Stomach (tissue), 4 donors: ENCODE data around the gene GATA6.

ENCODE experiments used
- POLR2AphosphoS5 ChIP-seq, 3 donors: sonication (generic); formaldehyde crosslinking; IDR thresholded peaks; one replicate each; pipeline ENCODE4 v1.6.1; 2016; ENCODE audit warnings: antibody characterized with exemption in 3 of 3
- TF ChIP-seq, protein P1 (sequence below), 7 experiments: fragments of 450-650 bp in 4 of 7; fragments of 200-600 bp in 3 of 7; sonication (generic) in 3 of 7; IDR thresholded peaks; one replicate each; pipeline ENCODE4 v1.5.1; 2016 to 2019; ENCODE audit warnings: antibody characterized with exemption in 7 of 7, control low read depth in 2 of 7, mild to moderate bottlenecking in 1 of 7

DNA sequence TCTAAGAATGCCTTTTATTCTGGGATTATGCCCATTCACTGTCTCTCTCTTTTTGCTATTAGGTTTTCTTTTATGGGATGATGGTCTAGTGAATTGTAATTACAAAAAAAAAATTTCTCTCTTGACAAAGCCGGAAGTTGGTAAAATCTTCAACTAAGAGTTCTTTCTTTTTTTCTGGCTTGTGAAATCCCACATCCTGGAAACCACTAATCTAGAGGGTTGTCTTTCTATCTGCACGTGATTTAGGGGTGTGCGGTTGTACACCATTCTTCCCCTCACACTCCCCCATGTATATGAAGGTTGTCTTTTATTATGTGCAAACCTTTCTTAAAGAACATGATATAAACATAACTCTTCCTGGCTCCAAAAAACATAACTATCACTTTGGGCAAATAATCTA is 52.0 kb downstream of the GATA6 start:
- TF ChIP-seq, protein P1, sequence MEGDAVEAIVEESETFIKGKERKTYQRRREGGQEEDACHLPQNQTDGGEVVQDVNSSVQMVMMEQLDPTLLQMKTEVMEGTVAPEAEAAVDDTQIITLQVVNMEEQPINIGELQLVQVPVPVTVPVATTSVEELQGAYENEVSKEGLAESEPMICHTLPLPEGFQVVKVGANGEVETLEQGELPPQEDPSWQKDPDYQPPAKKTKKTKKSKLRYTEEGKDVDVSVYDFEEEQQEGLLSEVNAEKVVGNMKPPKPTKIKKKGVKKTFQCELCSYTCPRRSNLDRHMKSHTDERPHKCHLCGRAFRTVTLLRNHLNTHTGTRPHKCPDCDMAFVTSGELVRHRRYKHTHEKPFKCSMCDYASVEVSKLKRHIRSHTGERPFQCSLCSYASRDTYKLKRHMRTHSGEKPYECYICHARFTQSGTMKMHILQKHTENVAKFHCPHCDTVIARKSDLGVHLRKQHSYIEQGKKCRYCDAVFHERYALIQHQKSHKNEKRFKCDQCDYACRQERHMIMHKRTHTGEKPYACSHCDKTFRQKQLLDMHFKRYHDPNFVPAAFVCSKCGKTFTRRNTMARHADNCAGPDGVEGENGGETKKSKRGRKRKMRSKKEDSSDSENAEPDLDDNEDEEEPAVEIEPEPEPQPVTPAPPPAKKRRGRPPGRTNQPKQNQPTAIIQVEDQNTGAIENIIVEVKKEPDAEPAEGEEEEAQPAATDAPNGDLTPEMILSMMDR (IDR thresholded peaks at IDR 0.05) = no peak
- no peak for TF ChIP-seq POLR2AphosphoS5 (IDR thresholded peaks at IDR 0.05)
